B cell (primary cell): ENCODE measurements around the gene H2BK1. TPM values are rescaled to one million over a fixed set of nuclear protein-coding genes. Genes with fewer than 3 reads are reported as not detected.

Experiments used
- ATAC-seq: fragments of 200-7000 bp; cut with Tn5 transposase; one replicate; pipeline ENCODE4 v1.10.0; 2021; ENCODE audit warnings: low read depth, mild to moderate bottlenecking, moderate number of reproducible peaks, moderate library complexity
- CTCF ChIA-PET: fragments of 350-600 bp; sonication (Branson Sonifier 250); formaldehyde crosslinking; loops from one replicate; lab custom pipeline; 2021; ENCODE audit warnings: antibody characterized with exemption, inconsistent platforms; lab: Charles Lee
- POLR2A ChIA-PET: fragments of 350-600 bp; sonication (Branson Sonifier 250); formaldehyde crosslinking; loops from one replicate; lab custom pipeline; 2021; ENCODE audit warnings: antibody characterized with exemption; lab: Charles Lee
- DNase-seq: peaks from one replicate; pipeline ENCODE4 v3.0.0; 2013
- H2AFZ ChIP-seq: 2 replicates; pipeline ENCODE4 v1.6.1; 2012; ENCODE audit warnings: mild to moderate bottlenecking, low read depth, low read length; ENCODE audit not compliant: insufficient read depth, poor library complexity, severe bottlenecking
- H3K27ac ChIP-seq, 2 donors: 1 replicate in 1 of 2; 2 replicates in 1 of 2; pipeline ENCODE4 v1.5.1; 2012 to 2013; ENCODE audit warnings: low read length in 2 of 2, mild to moderate bottlenecking in 2 of 2, moderate library complexity in 1 of 2
- H3K27me3 ChIP-seq, 4 experiments: fragments of 200-600 bp in 1 of 4; sonication (generic) in 1 of 4; replicated peaks in 1 of 4; 1 replicate in 2 of 4; 2 replicates in 2 of 4; pipeline versions ENCODE4 v1.6.1 to v1.7.0; 2013 to 2016; ENCODE audit warnings: low read length in 3 of 4, mild to moderate bottlenecking in 2 of 4, mixed read lengths in 1 of 4, moderate library complexity in 1 of 4; ENCODE audit not compliant: insufficient read depth in 4 of 4, control insufficient read depth in 3 of 4; ENCODE audit errors: control extremely low read depth in 1 of 4
- H3K36me3 ChIP-seq, 2 experiments: replicated peaks in 1 of 2; 1 replicate in 1 of 2; 2 replicates in 1 of 2; pipeline versions ENCODE4 v1.6.1 to v1.7.1; 2013; ENCODE audit warnings: low read length in 1 of 2; ENCODE audit not compliant: insufficient read depth in 2 of 2, control insufficient read depth in 1 of 2; ENCODE audit errors: control extremely low read depth in 1 of 2, extremely low read depth in 1 of 2
- H3K4me1 ChIP-seq, 2 donors: fragments of 200-600 bp in 1 of 2; sonication (generic) in 1 of 2; 1 replicate in 1 of 2; 2 replicates in 1 of 2; pipeline versions ENCODE4 v1.5.1 to v1.6.1; 2013 to 2017; ENCODE audit warnings: low read length in 2 of 2; ENCODE audit not compliant: control insufficient read depth in 2 of 2, insufficient read depth in 2 of 2
- H3K4me2 ChIP-seq: replicated peaks from 2 replicates; pipeline ENCODE3; 2012; ENCODE audit warnings: mild to moderate bottlenecking, low read depth, low read length; ENCODE audit not compliant: poor library complexity, severe bottlenecking
- H3K4me3 ChIP-seq, 5 experiments: fragments of 200-600 bp in 1 of 5; sonication (generic) in 1 of 5; 1 replicate in 3 of 5; 2 replicates in 2 of 5; pipeline versions ENCODE4 v1.5.1 to v1.7.0; 2011 to 2016; ENCODE audit warnings: low read length in 4 of 5, mild to moderate bottlenecking in 4 of 5, low read depth in 2 of 5, control low read depth in 1 of 5, moderate library complexity in 1 of 5; ENCODE audit not compliant: insufficient read depth in 1 of 5; ENCODE audit errors: control extremely low read depth in 1 of 5, extremely low read depth in 1 of 5
- H3K79me2 ChIP-seq: fragments of 200-600 bp; sonication (generic); one replicate; pipeline ENCODE4 v1.6.0; 2016; ENCODE audit warnings: low read length; ENCODE audit not compliant: control insufficient read depth, insufficient read depth
- H3K9ac ChIP-seq: fragments of 200-600 bp; sonication (generic); 2 replicates; pipeline ENCODE4 v1.6.1; 2017; ENCODE audit warnings: mild to moderate bottlenecking, low read length, moderate library complexity
- H3K9me3 ChIP-seq, 3 donors: one replicate each; pipeline versions ENCODE4 v1.6.1 to v1.7.1; 2013; ENCODE audit warnings: low read length in 2 of 3; ENCODE audit not compliant: control insufficient read depth in 2 of 3, insufficient read depth in 1 of 3; ENCODE audit errors: control extremely low read depth in 1 of 3
- H4K20me1 ChIP-seq: 2 replicates; pipeline ENCODE4 v1.6.0; 2012; ENCODE audit warnings: mild to moderate bottlenecking, low read length; ENCODE audit not compliant: insufficient read depth, control insufficient read depth, poor library complexity, severe bottlenecking
- H3K27ac Mint-ChIP-seq: one replicate; pipeline ENCODE4 v1.8.0; 2021; ENCODE audit warnings: mixed read lengths
- H3K27me3 Mint-ChIP-seq: one replicate; pipeline ENCODE4 v1.8.0; 2021; ENCODE audit warnings: mixed read lengths
- H3K4me1 Mint-ChIP-seq: one replicate; pipeline ENCODE4 v1.8.0; 2021; ENCODE audit warnings: mixed read lengths
- H3K4me3 Mint-ChIP-seq: one replicate; pipeline ENCODE4 v1.8.0; 2021; ENCODE audit warnings: mixed read lengths
- H3K9me3 Mint-ChIP-seq: one replicate; pipeline ENCODE4 v1.8.0; 2022; ENCODE audit warnings: mixed read lengths; ENCODE audit not compliant: insufficient read depth
- EZH2 ChIP-seq: IDR thresholded peaks from 2 replicates; pipeline ENCODE4 v1.6.1; 2012; ENCODE audit warnings: borderline replicate concordance, low read depth, mild to moderate bottlenecking, moderate library complexity, low read length; ENCODE audit not compliant: insufficient read depth, poor library complexity, severe bottlenecking
- WGBS: methylation state at CpG from one replicate; pipeline ENCODE4 v1.1.5; 2013; ENCODE audit warnings: missing lambda C conversion rate; ENCODE audit not compliant: insufficient coverage; 5-methylcytosine and 5-hydroxymethylcytosine counted together
- intact Hi-C: fragments of 100-400 bp; cut with micrococcal nuclease; formaldehyde crosslinking; loops from one replicate; pipeline ENCODE4 v1.10.0; 2022
- polyA plus RNA-seq: library from polyadenylated mRNA; depleted of rRNA; stranded (reverse); fragments of >200 nt; gene quantifications from 2 replicates; pipeline ENCODE4 v1.2.3, GENCODE V29; 2012
- total RNA-seq, 2 donors: library from RNA; stranded (reverse); fragments of 120-200 nt in 1 of 2; gene quantifications; 1 replicate in 1 of 2; 2 replicates in 1 of 2; pipeline versions ENCODE4 v1.2.3 to v1.2.4, GENCODE V29; 2013 to 2022
- TF ChIP-seq, protein P1 (sequence below): fragments of 200-600 bp; IDR thresholded peaks from one replicate; pipeline ENCODE4 v1.8.0; 2022; ENCODE audit warnings: antibody characterized with exemption, mild to moderate bottlenecking

H2BK1 gene
- total and polyA plus RNA-seq, 2 donors (not counting 1 experiment from before 2014, with no cell fraction given) = 4.2 TPM; not detected in 1

DNA sequence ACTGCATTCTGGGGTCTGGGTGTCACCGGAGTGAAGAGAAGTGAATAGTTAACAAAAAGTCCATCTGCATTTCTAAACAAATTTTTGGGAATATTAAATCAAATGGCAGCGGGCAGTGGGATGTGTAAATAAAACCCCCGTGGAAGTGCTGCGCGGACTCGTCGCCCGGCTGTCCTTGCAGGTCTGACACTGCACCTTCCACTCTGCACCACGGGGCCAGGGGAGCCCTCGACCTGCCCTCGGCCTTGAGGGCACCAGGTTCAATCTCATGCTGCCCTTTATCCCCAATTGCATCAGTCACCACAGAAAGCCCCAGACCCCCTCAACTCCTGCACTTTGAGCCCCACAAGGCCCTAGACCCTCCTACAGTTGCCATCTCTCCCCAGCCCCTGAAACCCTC is 44.6 kb upstream of the H2BK1 start:
- no peak overlapping the region for H3K4me3 ChIP-seq
- TF ChIP-seq EZH2 = no peak
- TF ChIP-seq, protein P1, sequence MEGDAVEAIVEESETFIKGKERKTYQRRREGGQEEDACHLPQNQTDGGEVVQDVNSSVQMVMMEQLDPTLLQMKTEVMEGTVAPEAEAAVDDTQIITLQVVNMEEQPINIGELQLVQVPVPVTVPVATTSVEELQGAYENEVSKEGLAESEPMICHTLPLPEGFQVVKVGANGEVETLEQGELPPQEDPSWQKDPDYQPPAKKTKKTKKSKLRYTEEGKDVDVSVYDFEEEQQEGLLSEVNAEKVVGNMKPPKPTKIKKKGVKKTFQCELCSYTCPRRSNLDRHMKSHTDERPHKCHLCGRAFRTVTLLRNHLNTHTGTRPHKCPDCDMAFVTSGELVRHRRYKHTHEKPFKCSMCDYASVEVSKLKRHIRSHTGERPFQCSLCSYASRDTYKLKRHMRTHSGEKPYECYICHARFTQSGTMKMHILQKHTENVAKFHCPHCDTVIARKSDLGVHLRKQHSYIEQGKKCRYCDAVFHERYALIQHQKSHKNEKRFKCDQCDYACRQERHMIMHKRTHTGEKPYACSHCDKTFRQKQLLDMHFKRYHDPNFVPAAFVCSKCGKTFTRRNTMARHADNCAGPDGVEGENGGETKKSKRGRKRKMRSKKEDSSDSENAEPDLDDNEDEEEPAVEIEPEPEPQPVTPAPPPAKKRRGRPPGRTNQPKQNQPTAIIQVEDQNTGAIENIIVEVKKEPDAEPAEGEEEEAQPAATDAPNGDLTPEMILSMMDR = no peak
- no peak overlapping the region for H3K4me2 ChIP-seq
- ATAC-seq (no peak), DNase-seq (no peak)
- H3K9me3 Mint-ChIP-seq = no peaks in the 10 kb centered on the region
- no peak overlapping the region for H3K27ac ChIP-seq
- peaks cover 14% of the 10 kb centered on the region for H3K4me1 Mint-ChIP-seq
- H3K4me1 ChIP-seq = peaks cover 11 to 12% of the 10 kb centered on the region in 2 donors
- no peak overlapping the region for H2AFZ ChIP-seq
- WGBS = 83% methylated on average over 9 of the region's 11 CpGs
- no peak overlapping the region for H3K27ac Mint-ChIP-seq
- ChIA-PET CTCF (no interaction called here), POLR2A (no interaction called here)
- peaks cover 0 to 37% (median 13%) of the 10 kb centered on the region in 4 experiments for H3K27me3 ChIP-seq
- no peak overlapping the region for H3K9ac ChIP-seq
- no peaks in the 10 kb centered on the region for H4K20me1 ChIP-seq
- H3K27me3 Mint-ChIP-seq = peaks cover 67% of the 10 kb centered on the region
- intact Hi-C loops = no loop called here
- no peak overlapping the region for H3K4me3 Mint-ChIP-seq
- no peaks in the 10 kb centered on the region for H3K79me2 ChIP-seq
- no peaks in the 10 kb centered on the region for H3K36me3 ChIP-seq
- H3K9me3 ChIP-seq = no peaks in the 10 kb centered on the region

DNA sequence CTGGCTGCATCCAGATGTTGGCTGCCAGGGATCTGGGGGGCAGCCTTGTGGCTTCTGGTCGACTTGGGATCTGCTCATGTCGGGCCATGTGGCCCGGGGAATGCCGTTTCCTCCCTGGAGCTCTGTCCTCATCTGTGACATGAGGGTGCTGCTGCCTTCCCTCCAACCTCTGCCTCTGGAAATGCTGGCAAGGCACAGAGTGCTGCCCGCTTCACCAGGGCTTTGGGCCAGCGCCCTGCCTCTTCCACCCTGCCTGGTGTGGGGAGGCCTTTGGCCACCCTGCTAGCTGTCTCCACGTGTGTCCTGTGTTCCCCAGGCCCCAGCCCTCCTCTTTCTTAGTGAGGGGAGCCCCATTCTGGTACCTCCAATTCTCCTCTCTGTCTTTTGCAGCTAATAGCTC is 44.0 kb upstream of the H2BK1 start:
- TF ChIP-seq, protein P1 = no peak
- TF ChIP-seq EZH2 = no peak
- Histone ChIP-seq H2AFZ (no peak overlapping the region), H3K9me3 (no peaks in the 10 kb centered on the region), H3K27me3 (peaks cover 0 to 42% (median 13%) of the 10 kb centered on the region in 4 experiments), H3K9ac (no peak overlapping the region), H3K4me2 (no peak overlapping the region), H4K20me1 (no peaks in the 10 kb centered on the region), H3K27ac (no peak overlapping the region), H3K79me2 (no peaks in the 10 kb centered on the region), H3K4me1 (peaks cover 11 to 16% of the 10 kb centered on the region in 2 donors), H3K36me3 (no peaks in the 10 kb centered on the region), H3K4me3 (no peak overlapping the region)
- no peak for ATAC-seq
- peaks cover 18% of the 10 kb centered on the region for H3K4me1 Mint-ChIP-seq
- peaks cover 70% of the 10 kb centered on the region for H3K27me3 Mint-ChIP-seq
- H3K4me3 Mint-ChIP-seq = no peak overlapping the region
- CTCF ChIA-PET = no interaction called here
- 73% methylated on average over 5 of the region's 7 CpGs for WGBS
- POLR2A ChIA-PET = no interaction called here
- H3K27ac Mint-ChIP-seq = no peak overlapping the region
- intact Hi-C loops = no loop called here
- DNase-seq = no peak
- no peaks in the 10 kb centered on the region for H3K9me3 Mint-ChIP-seq
